Immature natural killer cell (primary cell): ENCODE results near the gene EXOC6B. TPM values are rescaled to one million over a fixed set of nuclear protein-coding genes. Genes with fewer than 3 reads are reported as not detected.
"Not testable (repeated sequence)": the region's sequence is repeated elsewhere in the genome, so short reads cannot be mapped to it uniquely, and the experiment has no call there.

Source experiments
- DNase-seq, 3 donors: peaks; one replicate each; pipeline ENCODE4 v3.0.0; 2022; ENCODE audit warnings: mixed read lengths in 1 of 3
- H3K27ac Mint-ChIP-seq, 6 donors: one replicate each; pipeline ENCODE4 v1.8.0; 2020; ENCODE audit warnings: mixed read lengths in 6 of 6, mild to moderate bottlenecking in 5 of 6, inconsistent platforms in 4 of 6, moderate library complexity in 3 of 6
- H3K27me3 Mint-ChIP-seq, 3 donors: one replicate each; pipeline ENCODE4 v1.8.0; 2020 to 2021; ENCODE audit warnings: low read depth in 3 of 3, mild to moderate bottlenecking in 3 of 3, mixed read lengths in 3 of 3, moderate library complexity in 3 of 3, inconsistent platforms in 1 of 3
- H3K36me3 Mint-ChIP-seq, 3 donors: one replicate each; pipeline ENCODE4 v1.8.0; 2020; ENCODE audit warnings: mixed read lengths in 3 of 3, inconsistent platforms in 2 of 3, mild to moderate bottlenecking in 2 of 3
- H3K4me1 Mint-ChIP-seq, 2 donors: one replicate each; pipeline ENCODE4 v1.8.0; 2020; ENCODE audit warnings: inconsistent platforms in 2 of 2, mild to moderate bottlenecking in 2 of 2, mixed read lengths in 2 of 2, moderate library complexity in 1 of 2
- H3K4me3 Mint-ChIP-seq, 5 donors: one replicate each; pipeline ENCODE4 v1.8.0; 2020; ENCODE audit warnings: mild to moderate bottlenecking in 5 of 5, mixed read lengths in 5 of 5, inconsistent platforms in 3 of 5, moderate library complexity in 3 of 5
- H3K9me3 Mint-ChIP-seq, 6 donors: one replicate each; pipeline ENCODE4 v1.8.0; 2020; ENCODE audit warnings: mild to moderate bottlenecking in 6 of 6, mixed read lengths in 6 of 6, inconsistent platforms in 4 of 6, moderate library complexity in 3 of 6
- polyA plus RNA-seq, 3 donors: library from polyadenylated mRNA; unstranded; fragments of 300-500 nt; fragmentation: Illumina TruSeq; gene quantifications; one replicate each; pipeline ENCODE4 v1.2.3, GENCODE V29; 2021

The EXOC6B gene
- polyA plus RNA-seq, 3 donors from 2014 or later, result 2.0 to 2.7 (median 2.5) TPM

DNA sequence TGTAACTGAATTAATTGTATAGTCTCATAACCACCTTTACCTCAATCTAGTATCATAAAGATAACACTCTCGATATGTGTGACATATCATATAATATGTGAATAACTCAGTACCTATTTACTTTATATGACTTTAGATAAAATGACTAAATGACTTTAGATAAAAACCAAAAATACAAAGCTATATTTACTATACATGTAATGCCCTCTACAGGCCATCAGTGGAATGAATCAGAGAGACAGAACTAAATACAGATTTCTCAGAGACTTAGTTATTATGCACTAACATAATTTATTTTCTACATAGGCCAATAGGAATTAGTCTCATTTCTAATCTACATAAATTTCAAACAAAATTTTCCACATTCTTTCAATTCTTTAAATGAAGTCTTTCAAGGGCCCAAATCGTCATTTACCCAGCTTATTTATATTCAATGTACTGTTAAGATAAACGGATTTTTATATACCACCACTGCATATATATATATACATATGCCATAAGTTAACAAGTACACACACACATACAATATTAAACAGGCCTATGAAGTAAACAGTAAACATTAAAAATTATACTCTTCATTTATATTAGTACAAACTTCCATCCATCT lies 219.9 kb downstream of the EXOC6B start:
- Mint-ChIP-seq H3K4me1 (no peaks in the 10 kb centered on the region), H3K36me3 (no peaks in the 10 kb centered on the region), H3K27ac (no peak overlapping the region)

GRCh38 chr2:72604468-72604867 lies 221.4 kb downstream of the EXOC6B start:
- Mint-ChIP-seq H3K27me3 (no peaks in the 10 kb centered on the region), H3K36me3 (no peaks in the 10 kb centered on the region), H3K4me3 (no peak overlapping the region), H3K4me1 (no peaks in the 10 kb centered on the region), H3K27ac (no peak overlapping the region), H3K9me3 (peaks cover 0 to 1% (median 0%) of the 10 kb centered on the region in 6 donors)
- no peak for DNase-seq

More for the DNA sequence above, 219.9 kb downstream of the EXOC6B start:
- Mint-ChIP-seq H3K27me3 (no peaks in the 10 kb centered on the region), H3K9me3 (peaks cover 0 to 1% (median 0%) of the 10 kb centered on the region in 6 donors), H3K4me3 (no peak overlapping the region)
- no peak for DNase-seq

DNA sequence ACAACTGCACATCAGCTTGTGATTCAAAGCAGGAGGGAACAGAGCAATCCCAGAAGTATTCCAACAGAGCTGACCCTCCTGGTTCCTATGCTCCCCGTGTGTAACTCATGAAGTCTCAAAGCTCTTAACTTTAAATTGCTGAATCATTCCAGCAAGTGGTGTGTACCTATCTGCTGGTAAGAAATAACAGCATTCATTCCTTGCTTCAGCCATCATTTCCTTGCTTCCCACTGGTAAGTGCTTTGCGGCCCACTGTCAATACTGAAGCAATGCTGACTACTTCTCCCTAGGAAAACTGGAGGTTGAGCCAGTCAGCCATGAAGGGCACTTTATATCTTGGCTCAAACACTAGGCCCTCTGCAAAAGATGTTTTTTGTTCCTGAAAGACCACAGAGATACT lies 222.4 kb downstream of the EXOC6B start:
- H3K27me3 Mint-ChIP-seq, result no peaks in the 10 kb centered on the region
- no peaks in the 10 kb centered on the region for H3K36me3 Mint-ChIP-seq
- DNase-seq, result no peak
- H3K4me3 Mint-ChIP-seq, result no peak overlapping the region
- H3K27ac Mint-ChIP-seq, result no peak overlapping the region
- peaks cover 0 to 1% (median 0%) of the 10 kb centered on the region in 6 donors for H3K9me3 Mint-ChIP-seq
- no peaks in the 10 kb centered on the region for H3K4me1 Mint-ChIP-seq

DNA sequence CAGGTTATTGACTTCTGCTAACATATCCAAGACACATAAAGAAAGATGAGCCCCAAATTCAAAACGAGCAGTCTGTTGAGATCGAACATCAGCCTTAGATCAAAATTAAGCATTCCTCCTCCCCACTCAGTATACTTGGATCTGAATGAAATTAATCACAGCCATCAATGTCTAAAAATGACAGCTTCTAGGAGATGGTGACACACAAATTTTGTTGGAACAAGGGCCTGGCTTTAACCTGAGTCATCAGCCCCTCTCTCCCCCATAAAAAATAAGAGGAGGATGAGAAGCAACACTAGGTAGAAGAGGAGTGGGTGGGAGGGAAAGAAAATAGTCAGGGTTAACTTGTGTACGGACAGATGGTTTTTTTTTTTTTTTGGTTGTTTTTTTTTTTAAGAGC lies 223.1 kb downstream of the EXOC6B start:
- no peaks in the 10 kb centered on the region for H3K36me3 Mint-ChIP-seq
- no peaks in the 10 kb centered on the region for H3K9me3 Mint-ChIP-seq

GRCh38 chr2:72602095-72602494 lies 223.7 kb downstream of the EXOC6B start:
- no peak for DNase-seq
- no peaks in the 10 kb centered on the region for H3K36me3 Mint-ChIP-seq
- H3K9me3 Mint-ChIP-seq, result no peaks in the 10 kb centered on the region
- no peaks in the 10 kb centered on the region for H3K4me1 Mint-ChIP-seq
- no peak overlapping the region for H3K27ac Mint-ChIP-seq
- no peaks in the 10 kb centered on the region for H3K27me3 Mint-ChIP-seq
- H3K4me3 Mint-ChIP-seq, result no peak overlapping the region

More for the DNA sequence above, 223.1 kb downstream of the EXOC6B start:
- H3K4me3 Mint-ChIP-seq, result no peak overlapping the region
- no peaks in the 10 kb centered on the region for H3K27me3 Mint-ChIP-seq
- H3K4me1 Mint-ChIP-seq, result no peaks in the 10 kb centered on the region
- DNase-seq, result no peak
- no peak overlapping the region for H3K27ac Mint-ChIP-seq

GRCh38 chr2:72583836-72584235 lies 242.0 kb downstream of the EXOC6B start:
- not testable (repeated sequence) for H3K4me3 Mint-ChIP-seq, H3K4me1 Mint-ChIP-seq, H3K36me3 Mint-ChIP-seq, H3K27me3 Mint-ChIP-seq, DNase-seq, H3K9me3 Mint-ChIP-seq, H3K27ac Mint-ChIP-seq

GRCh38 chr2:72583376-72583775 lies 242.5 kb downstream of the EXOC6B start:
- no peaks in the 10 kb centered on the region for H3K36me3 Mint-ChIP-seq
- H3K4me1 Mint-ChIP-seq, result peaks cover 0 to 1% of the 10 kb centered on the region in 2 donors
- H3K9me3 Mint-ChIP-seq, result no peaks in the 10 kb centered on the region
- peaks cover 0 to 2% (median 2%) of the 10 kb centered on the region in 3 donors for H3K27me3 Mint-ChIP-seq
- H3K27ac Mint-ChIP-seq, result no peak overlapping the region
- no peak for DNase-seq
- H3K4me3 Mint-ChIP-seq, result no peak overlapping the region

GRCh38 chr2:72581560-72582181 lies 244.2 kb downstream of the EXOC6B start:
- Mint-ChIP-seq H3K4me3 (no peak overlapping the region), H3K27me3 (peaks cover 0 to 2% (median 2%) of the 10 kb centered on the region in 3 donors), H3K9me3 (no peaks in the 10 kb centered on the region), H3K27ac (no peak overlapping the region), H3K4me1 (peaks cover 0 to 1% of the 10 kb centered on the region in 2 donors), H3K36me3 (no peaks in the 10 kb centered on the region)
- no peak for DNase-seq

DNA sequence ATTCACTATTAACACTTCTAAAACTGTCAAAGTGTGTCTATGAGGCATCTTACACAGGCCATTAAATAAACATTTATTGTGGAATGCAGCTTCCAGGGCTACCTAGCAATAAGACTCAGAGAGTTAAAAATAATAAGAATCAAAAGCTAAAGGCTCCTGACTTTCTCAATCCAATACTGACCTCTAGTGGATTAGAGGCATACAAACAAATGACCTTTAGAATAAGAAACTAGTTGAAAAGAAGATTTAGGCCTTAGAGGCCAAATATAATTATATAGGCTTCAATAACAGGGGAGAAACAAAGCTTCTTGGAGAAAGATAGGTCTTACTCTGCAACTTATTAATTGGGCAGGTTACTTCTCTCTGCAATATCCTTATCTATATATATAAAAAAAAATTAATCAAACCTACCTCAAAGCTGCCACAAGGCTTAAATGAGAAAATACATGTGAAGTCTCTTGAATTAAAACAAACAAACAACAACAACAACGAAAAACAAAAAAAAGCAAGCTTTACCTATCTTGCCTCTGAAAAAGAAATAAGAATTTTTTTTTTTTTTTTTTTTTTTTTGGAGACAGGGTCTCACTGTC lies 246.1 kb downstream of the EXOC6B start:
- Mint-ChIP-seq H3K36me3 (no peaks in the 10 kb centered on the region), H3K4me1 (no peaks in the 10 kb centered on the region), H3K4me3 (no peak overlapping the region), H3K9me3 (no peaks in the 10 kb centered on the region), H3K27me3 (peaks cover 0 to 2% (median 0%) of the 10 kb centered on the region in 3 donors), H3K27ac (no peak overlapping the region)
- peak; percentile 12 to 23 (median 21) for DNase-seq

DNA sequence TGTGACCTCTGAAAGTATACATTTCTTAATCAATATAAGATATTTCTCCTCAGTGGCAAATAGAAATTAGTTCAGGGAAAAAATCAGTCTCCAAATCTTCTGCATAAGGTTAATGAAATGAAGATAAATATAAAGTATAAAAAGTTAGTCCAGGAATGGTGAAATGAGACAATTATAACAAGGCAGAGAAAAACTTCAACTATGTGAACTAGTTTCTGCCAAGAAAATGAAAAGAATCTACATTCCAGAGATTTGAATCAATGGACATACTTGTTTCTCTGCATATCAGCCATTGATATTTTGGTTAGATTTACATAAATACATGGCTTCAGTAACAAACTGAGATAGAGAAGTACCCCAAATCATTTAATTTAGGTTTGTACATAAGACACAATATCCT lies 249.0 kb downstream of the EXOC6B start:
- H3K36me3 Mint-ChIP-seq, result no peaks in the 10 kb centered on the region
- no peak overlapping the region for H3K27ac Mint-ChIP-seq
- H3K4me3 Mint-ChIP-seq, result no peak overlapping the region
- peaks cover 0 to 2% (median 0%) of the 10 kb centered on the region in 3 donors for H3K27me3 Mint-ChIP-seq
- H3K9me3 Mint-ChIP-seq, result no peaks in the 10 kb centered on the region
- DNase-seq, result no peak
- no peaks in the 10 kb centered on the region for H3K4me1 Mint-ChIP-seq

GRCh38 chr2:72576459-72576858 lies 249.4 kb downstream of the EXOC6B start:
- Mint-ChIP-seq H3K27me3 (peaks cover 0 to 2% (median 0%) of the 10 kb centered on the region in 3 donors), H3K4me1 (no peaks in the 10 kb centered on the region), H3K4me3 (no peak overlapping the region), H3K9me3 (no peaks in the 10 kb centered on the region), H3K27ac (no peak overlapping the region), H3K36me3 (no peaks in the 10 kb centered on the region)
- no peak for DNase-seq

DNA sequence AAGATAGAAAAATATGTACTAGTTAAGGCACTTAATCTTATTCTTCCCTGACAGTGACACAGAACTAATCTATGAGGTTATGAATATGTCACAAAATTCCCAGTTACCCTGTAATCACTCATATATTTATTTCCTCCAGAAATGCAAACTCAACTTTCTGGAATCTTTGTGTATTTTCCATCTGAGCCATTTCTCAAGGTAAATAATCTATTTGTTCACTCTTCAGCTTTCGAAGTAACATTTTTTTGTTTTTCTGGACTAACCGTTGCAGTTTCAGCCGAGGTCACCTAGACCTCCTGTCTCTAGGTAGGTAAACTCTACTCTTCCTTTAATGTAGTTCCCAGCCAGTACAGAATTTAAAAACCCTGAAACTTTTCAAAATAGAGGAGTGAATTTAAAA lies 250.9 kb downstream of the EXOC6B start:
- Mint-ChIP-seq H3K27me3 (peaks cover 0 to 2% (median 0%) of the 10 kb centered on the region in 3 donors), H3K36me3 (no peaks in the 10 kb centered on the region), H3K4me1 (no peaks in the 10 kb centered on the region), H3K9me3 (no peaks in the 10 kb centered on the region), H3K27ac (no peak overlapping the region), H3K4me3 (no peak overlapping the region)
- DNase-seq, result no peak

DNA sequence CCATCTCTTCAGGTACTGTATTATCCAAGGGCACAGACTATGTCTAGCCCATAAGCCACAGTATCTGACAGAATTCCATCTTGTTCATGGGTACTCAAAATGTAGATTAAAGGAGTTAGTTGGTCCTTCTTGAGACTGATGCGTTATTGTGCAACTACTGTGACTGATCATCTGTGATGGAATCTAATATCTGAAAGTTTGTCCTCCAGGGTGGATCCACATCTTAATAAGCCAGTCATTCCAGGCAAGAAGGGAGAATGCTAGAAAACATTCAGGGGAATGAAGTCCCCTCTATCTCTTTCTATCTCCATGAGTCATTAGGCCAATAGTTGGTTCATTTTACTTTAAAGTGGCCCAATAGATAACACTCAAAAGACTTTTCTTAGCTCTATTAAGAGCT lies 252.6 kb downstream of the EXOC6B start:
- no peak overlapping the region for H3K27ac Mint-ChIP-seq
- H3K9me3 Mint-ChIP-seq, result no peaks in the 10 kb centered on the region
- no peaks in the 10 kb centered on the region for H3K27me3 Mint-ChIP-seq
- no peaks in the 10 kb centered on the region for H3K4me1 Mint-ChIP-seq
- no peak for DNase-seq
- peaks cover 0 to 5% (median 3%) of the 10 kb centered on the region in 3 donors for H3K36me3 Mint-ChIP-seq
- H3K4me3 Mint-ChIP-seq, result no peak overlapping the region

DNA sequence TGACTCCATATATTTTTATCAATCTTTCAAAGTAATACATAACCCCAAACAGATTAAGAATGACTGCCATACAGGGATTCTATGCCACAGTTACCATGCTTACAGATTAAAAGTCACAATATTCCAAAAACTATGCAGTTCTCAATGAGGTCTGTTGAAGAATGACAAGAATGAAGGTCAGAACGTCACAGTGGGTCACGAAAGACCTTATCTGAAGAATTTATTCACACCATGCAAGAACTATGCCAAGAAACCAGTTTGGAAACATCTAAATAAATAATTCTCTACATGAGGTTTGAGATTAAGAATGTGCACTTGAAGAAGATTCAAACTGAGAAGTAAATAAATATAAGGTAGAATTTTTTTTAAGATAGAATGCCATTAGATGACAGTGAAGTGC lies 253.3 kb downstream of the EXOC6B start:
- Mint-ChIP-seq H3K9me3 (no peaks in the 10 kb centered on the region), H3K27me3 (no peaks in the 10 kb centered on the region), H3K4me1 (no peaks in the 10 kb centered on the region), H3K27ac (no peak overlapping the region), H3K4me3 (no peak overlapping the region), H3K36me3 (peaks cover 0 to 6% (median 5%) of the 10 kb centered on the region in 3 donors)
- DNase-seq, result no peak
